H1 (cell line): ENCODE results near the gene C19orf85. TPM values are rescaled to one million over a fixed set of nuclear protein-coding genes. Genes with fewer than 3 reads are reported as not detected.

Source experiments
- CHD7 ChIP-seq: fragments of 300-600 bp; sonication (generic); IDR thresholded peaks from 2 replicates; pipeline ENCODE4 v1.7.1; 2012; ENCODE audit warnings: low read length, moderate library complexity, mild to moderate bottlenecking, inconsistent platforms; ENCODE audit not compliant: insufficient replicate concordance
- FOSL1 ChIP-seq: IDR thresholded peaks from 2 replicates; pipeline ENCODE4 v1.6.1; 2011; ENCODE audit warnings: mild to moderate bottlenecking, low read depth, low read length, moderate library complexity; ENCODE audit not compliant: insufficient read depth
- POLR2A ChIP-seq, 2 experiments: IDR thresholded peaks; 1 replicate in 1 of 2; 2 replicates in 1 of 2; pipeline ENCODE4 v1.6.1; 2011; ENCODE audit warnings: low read depth in 2 of 2, low read length in 2 of 2, mild to moderate bottlenecking in 2 of 2; ENCODE audit errors: control extremely low read depth in 1 of 2
- POU5F1 ChIP-seq: IDR thresholded peaks from 2 replicates; pipeline ENCODE4 v1.6.1; 2011; ENCODE audit warnings: low read depth, mild to moderate bottlenecking, low read length, moderate library complexity
- polyA plus RNA-seq, 7 experiments: library from polyadenylated mRNA; depleted of rRNA in 3 of 7; stranded (reverse) in 5 of 7; unstranded in 2 of 7; fragments of >200 nt in 5 of 7; fragments of 200-250 nt in 2 of 7; gene quantifications; 1 replicate in 5 of 7; 2 replicates in 1 of 7; 4 replicates in 1 of 7; pipeline versions ENCODE4 v1.2.1 to v1.2.3, GENCODE V29; 2011 to 2013; ENCODE audit warnings: missing spikeins in 2 of 7, mixed read lengths in 2 of 7
- total RNA-seq: library from RNA; stranded (reverse); fragmentation: NEBNext Ultra II Directional; extraction: Animal tissue kit (Norgen Biotek cat#: 25700); gene quantifications from 2 replicates; pipeline ENCODE4 v1.2.1, GENCODE V29; 2021

Gene C19orf85
- total and polyA plus RNA-seq, 2 of the 8 experiments (the other 6 are each of a cell fraction or from before 2014, with no cell fraction given), result 2.2 to 3.2 TPM

- no peak for TF ChIP-seq CHD7
- TF ChIP-seq POU5F1, result no peak
- TF ChIP-seq POLR2A (IDR thresholded peaks at IDR 0.05; ENCODE audit: control extremely low read depth in 1 of 2, low read depth in 2 of 2, low read length in 2 of 2), result no peak
- TF ChIP-seq FOSL1, result no peak
Observed at GRCh38 chr19:55483706-55484592, 19.4 kb upstream of the C19orf85 start (continued).
